Measurements from ENCODE around the gene AGBL1. TPM values are rescaled to one million over a fixed set of nuclear protein-coding genes. Genes with fewer than 3 reads are reported as not detected.

AGBL1 gene
- total RNA-seq (2021; fragmentation: NEBNext Ultra II Directional; extraction: Animal tissue kit (Norgen Biotek cat#: 25700)), result not detected
- long read RNA-seq, result 0 reads

DNA sequence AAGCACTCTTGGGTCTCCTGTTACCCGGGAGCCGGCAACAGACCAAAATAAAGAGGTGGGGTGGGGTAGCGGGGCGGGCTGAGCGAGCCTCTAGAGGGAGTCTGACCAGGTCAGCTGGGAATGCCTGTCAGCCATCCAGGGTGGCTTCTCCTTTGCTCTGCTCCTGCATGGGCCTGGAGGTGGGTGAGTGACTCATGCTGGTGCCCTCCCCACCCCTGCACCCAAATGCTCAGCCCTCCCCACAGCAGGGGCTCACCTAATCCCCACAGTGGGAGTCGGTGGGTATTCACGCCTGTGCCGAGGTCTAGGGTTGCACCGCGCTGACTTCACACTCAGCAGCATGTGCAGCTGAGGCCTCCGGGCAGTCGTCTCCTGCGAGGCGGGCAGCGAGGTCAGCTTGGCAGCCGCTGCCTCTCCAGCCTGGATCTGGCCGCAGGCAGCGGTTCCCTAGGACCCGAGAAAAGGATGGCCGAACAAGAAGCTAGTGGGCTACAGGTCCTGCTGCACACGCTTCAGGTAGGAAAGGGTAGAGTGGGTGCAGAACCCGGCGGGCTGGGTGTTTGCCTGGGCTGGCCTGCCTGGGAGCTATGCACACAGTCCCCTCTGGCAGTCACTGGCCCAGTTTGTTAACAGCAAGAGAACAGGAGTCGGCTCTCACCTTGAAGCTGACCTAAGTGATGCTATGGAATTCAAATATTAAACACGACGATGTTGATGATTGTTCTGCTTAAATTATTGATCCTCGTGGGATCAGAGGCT is at the start of gene AGBL1:
AGBL1 (plus strand) TSS at position 364 of the 759 bp plus-strand sequence.
- Mint-ChIP-seq H3K9me3 (peaks cover 55% of the 10 kb centered on the region), H3K4me3 (no peak within 1 kb of the TSS), H3K27ac (no peak within 1 kb of the TSS), H3K27me3 (ENCODE audit: insufficient read depth) (no peaks in the 10 kb centered on the region), H3K4me1 (ENCODE audit: low read depth) (no peaks in the 10 kb centered on the region), H3K36me3 (ENCODE audit: low read depth) (peaks cover 2% of the 10 kb centered on the region; the same call in 1 of the 2 replicates)
- TF ChIP-seq, protein P1, sequence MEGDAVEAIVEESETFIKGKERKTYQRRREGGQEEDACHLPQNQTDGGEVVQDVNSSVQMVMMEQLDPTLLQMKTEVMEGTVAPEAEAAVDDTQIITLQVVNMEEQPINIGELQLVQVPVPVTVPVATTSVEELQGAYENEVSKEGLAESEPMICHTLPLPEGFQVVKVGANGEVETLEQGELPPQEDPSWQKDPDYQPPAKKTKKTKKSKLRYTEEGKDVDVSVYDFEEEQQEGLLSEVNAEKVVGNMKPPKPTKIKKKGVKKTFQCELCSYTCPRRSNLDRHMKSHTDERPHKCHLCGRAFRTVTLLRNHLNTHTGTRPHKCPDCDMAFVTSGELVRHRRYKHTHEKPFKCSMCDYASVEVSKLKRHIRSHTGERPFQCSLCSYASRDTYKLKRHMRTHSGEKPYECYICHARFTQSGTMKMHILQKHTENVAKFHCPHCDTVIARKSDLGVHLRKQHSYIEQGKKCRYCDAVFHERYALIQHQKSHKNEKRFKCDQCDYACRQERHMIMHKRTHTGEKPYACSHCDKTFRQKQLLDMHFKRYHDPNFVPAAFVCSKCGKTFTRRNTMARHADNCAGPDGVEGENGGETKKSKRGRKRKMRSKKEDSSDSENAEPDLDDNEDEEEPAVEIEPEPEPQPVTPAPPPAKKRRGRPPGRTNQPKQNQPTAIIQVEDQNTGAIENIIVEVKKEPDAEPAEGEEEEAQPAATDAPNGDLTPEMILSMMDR (IDR thresholded peaks at IDR 0.05), result no peak
- DNase-seq, result no peak

DNA sequence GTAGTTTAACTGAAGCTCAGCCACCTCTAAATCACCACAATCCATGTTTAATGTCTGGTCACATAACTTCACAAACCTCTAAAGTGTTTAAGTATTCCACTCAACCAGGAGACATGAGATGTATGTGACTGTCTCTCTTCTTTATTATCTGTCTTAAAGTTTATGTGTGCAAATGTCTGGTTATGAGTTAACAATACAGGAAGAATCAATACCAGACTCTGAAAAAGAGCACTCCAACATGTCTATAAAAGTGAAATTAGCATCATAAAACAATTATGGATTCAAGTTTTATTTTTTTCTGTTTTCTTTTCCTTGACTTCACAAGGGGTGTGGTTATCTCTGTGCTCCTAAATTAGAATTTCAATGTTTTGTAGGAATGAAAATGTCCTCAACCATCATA is 44.8 kb upstream of the AGBL1 start:
- Mint-ChIP-seq H3K27ac (no peak overlapping the region), H3K4me1 (ENCODE audit: low read depth) (no peaks in the 10 kb centered on the region), H3K4me3 (no peak overlapping the region)

DNA sequence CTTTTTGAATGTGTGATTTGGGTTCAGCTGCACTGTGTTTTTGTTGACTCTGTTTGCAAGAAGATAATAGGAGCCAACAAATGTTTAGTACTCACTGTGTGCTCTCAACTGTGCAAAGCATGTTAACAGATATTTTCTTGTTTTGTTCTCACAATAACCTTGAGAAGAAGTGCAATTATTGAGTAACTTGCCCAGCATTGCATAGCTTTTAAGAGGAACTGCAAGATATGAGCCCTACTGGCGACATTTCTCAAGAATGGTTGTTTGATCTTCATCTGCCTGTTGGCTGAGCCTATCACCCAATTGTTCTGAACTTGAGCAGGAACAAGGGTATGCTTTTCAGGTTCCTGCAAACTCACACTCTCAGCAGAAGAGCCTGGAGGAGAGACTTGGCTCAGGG is 43.4 kb upstream of the AGBL1 start:
- TF ChIP-seq, protein P1 (IDR thresholded peaks at IDR 0.05), result no peak
- H3K4me1 Mint-ChIP-seq (ENCODE audit: low read depth), result no peaks in the 10 kb centered on the region
- no peaks in the 10 kb centered on the region for H3K36me3 Mint-ChIP-seq (ENCODE audit: low read depth)
- peaks cover 57% of the 10 kb centered on the region for H3K9me3 Mint-ChIP-seq
- H3K27me3 Mint-ChIP-seq (ENCODE audit: insufficient read depth), result no peaks in the 10 kb centered on the region
- H3K4me3 Mint-ChIP-seq, result no peak overlapping the region
- no peak for DNase-seq
- no peak overlapping the region for H3K27ac Mint-ChIP-seq

More for the DNA sequence above, 44.8 kb upstream of the AGBL1 start:
- TF ChIP-seq, protein P1 (IDR thresholded peaks at IDR 0.05), result no peak
- Mint-ChIP-seq H3K9me3 (peaks cover 50% of the 10 kb centered on the region), H3K36me3 (ENCODE audit: low read depth) (no peaks in the 10 kb centered on the region), H3K27me3 (ENCODE audit: insufficient read depth) (no peaks in the 10 kb centered on the region)
- DNase-seq, result no peak

DNA sequence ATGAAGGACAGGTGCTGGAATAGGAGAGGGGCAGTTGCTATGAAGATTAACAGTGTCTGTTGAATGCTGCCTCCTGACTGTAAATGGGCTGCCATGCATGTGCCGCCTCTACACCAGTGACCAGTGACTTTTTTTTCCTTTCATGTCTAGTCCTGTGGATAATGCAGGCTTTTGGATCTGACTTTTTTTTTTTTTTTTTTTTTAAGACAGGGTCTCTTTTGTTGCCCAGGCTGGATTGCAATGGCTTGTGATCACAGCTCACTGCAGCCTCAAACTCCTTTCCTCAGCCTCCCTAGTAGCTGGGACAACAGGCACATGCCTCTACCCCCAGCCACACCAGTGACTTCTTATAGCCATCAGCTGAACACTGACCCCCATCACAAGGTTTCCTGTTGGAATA is 41.2 kb upstream of the AGBL1 start:
- DNase-seq, result no peak
- no peaks in the 10 kb centered on the region for H3K36me3 Mint-ChIP-seq (ENCODE audit: low read depth)
- no peaks in the 10 kb centered on the region for H3K4me1 Mint-ChIP-seq (ENCODE audit: low read depth)
- H3K27ac Mint-ChIP-seq, result no peak overlapping the region
- peaks cover 52% of the 10 kb centered on the region for H3K9me3 Mint-ChIP-seq
- TF ChIP-seq, protein P1 (IDR thresholded peaks at IDR 0.05), result no peak
- H3K27me3 Mint-ChIP-seq (ENCODE audit: insufficient read depth), result no peaks in the 10 kb centered on the region; the same call in 1 of the 2 replicates
- no peak overlapping the region for H3K4me3 Mint-ChIP-seq

DNA sequence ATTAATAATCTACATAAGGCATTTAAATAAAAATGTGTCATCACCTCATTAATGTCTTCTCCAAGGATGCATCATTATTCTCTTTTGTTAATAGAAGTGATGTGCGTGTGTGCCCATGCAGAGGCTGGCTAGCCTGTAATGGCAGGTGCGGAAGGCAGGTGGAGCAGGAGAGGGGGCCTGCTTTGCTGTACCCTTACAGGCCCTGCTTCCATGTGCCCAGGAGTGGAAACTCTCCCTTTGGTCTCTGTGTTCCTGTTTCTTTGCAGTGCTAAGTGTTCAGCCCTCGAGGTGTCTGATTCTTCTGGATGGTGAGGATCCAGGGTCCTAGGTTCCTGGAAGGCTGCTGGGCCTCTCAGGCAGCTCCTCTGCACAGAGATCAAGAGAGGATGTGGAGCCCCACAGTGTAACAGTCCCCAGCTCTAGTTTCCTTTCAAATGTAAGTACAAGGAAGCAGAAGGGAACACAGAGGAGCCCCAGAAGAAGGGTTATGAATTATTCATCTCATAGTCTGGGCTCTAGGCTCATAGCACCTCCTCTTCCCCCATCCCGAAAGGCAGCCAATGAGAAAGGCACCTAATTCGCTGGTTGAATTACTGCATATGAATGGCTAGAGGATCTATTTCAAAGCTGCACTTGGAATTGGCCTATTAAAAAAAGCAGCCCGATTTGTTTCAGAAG is 39.2 kb upstream of the AGBL1 start:
- no peak for DNase-seq
- H3K4me3 Mint-ChIP-seq, result no peak overlapping the region
- peaks cover 42% of the 10 kb centered on the region for H3K9me3 Mint-ChIP-seq

More for the DNA sequence above, 39.2 kb upstream of the AGBL1 start:
- no peak overlapping the region for H3K27ac Mint-ChIP-seq
- H3K4me1 Mint-ChIP-seq (ENCODE audit: low read depth), result no peaks in the 10 kb centered on the region
- TF ChIP-seq, protein P1 (IDR thresholded peaks at IDR 0.05), result no peak
- H3K36me3 Mint-ChIP-seq (ENCODE audit: low read depth), result no peaks in the 10 kb centered on the region
- H3K27me3 Mint-ChIP-seq (ENCODE audit: insufficient read depth), result no peaks in the 10 kb centered on the region; the same call in 1 of the 2 replicates

All from HFFc6 (cell line).